ENCODE results near the gene IRX6. TPM values are rescaled to one million over a fixed set of nuclear protein-coding genes. Genes with fewer than 3 reads are reported as not detected.

Gene IRX6
- total RNA-seq (2022) (not detected in 2 replicates), Bru-seq, nascent RNA (not detected), BruChase-seq, experiment 1, labeled RNA remaining after a 6-hour chase (percentile 10 among the genes with signal in this experiment), BruChase-seq, experiment 2, labeled RNA remaining after a 2-hour chase (not detected)
- long read RNA-seq, result 0 reads

- DNase-seq (ENCODE audit: unreplicated experiment), result peak; percentile 19
- no peaks in the 10 kb centered on the region for H3K36me3 Mint-ChIP-seq (ENCODE audit: insufficient read depth, unreplicated experiment)
- peak; percentile 55 for TF ChIP-seq CTCF (IDR thresholded peaks at IDR 0.05; ENCODE audit: unreplicated experiment)
- CTCF ChIA-PET, result interaction anchor here (0.7 to 1.1 kb wide), 5 partner anchors 9 to 138 kb away, joined by 3 to 5 read pairs (median 4); no protein-coding TSS in a partner anchor
- H3K27ac Mint-ChIP-seq (ENCODE audit: low read depth, unreplicated experiment), result no peak within 1 kb of the TSS
- peaks cover 12% of the 10 kb centered on the region for H3K4me1 Mint-ChIP-seq (ENCODE audit: insufficient read depth, unreplicated experiment)
- POLR2A ChIA-PET, result no interaction called here
- intact Hi-C loops (cut with micrococcal nuclease), result no loop called here
- peak within 1 kb of the TSS; percentile 29 for H3K4me3 Mint-ChIP-seq (ENCODE audit: unreplicated experiment)
- H3K9me3 Mint-ChIP-seq (ENCODE audit: unreplicated experiment), result no peaks in the 10 kb centered on the region
- peaks cover 51% of the 10 kb centered on the region for H3K27me3 Mint-ChIP-seq (ENCODE audit: insufficient read depth, unreplicated experiment)
- no TSS peak for BruUV-seq (replicated peaks)
Observed at GRCh38 chr16:55323637-55324271, at the start of gene IRX6. Gene IRX6, plus strand, starts transcription at chr16:55324203. Its CDS starts 889 bp downstream, at chr16:55325092.

GRCh38 chr16:55274391-55274790, 49.6 kb upstream of the IRX6 start:
- POLR2A ChIA-PET, result interaction anchor here (0.6 to 0.7 kb wide), 2 partner anchors 21 to 1966 kb away, joined by 3 read pairs; no protein-coding TSS in a partner anchor
- intact Hi-C loops (cut with micrococcal nuclease), result no loop called here
- BruUV-seq (replicated peaks), result no TSS peak

GRCh38 chr16:55275167-55275566, 48.8 kb upstream of the IRX6 start:
- DNase-seq (ENCODE audit: unreplicated experiment), result no peak
- no TSS peak for BruUV-seq (replicated peaks)
- no peak for TF ChIP-seq CTCF (IDR thresholded peaks at IDR 0.05; ENCODE audit: unreplicated experiment)
- Mint-ChIP-seq H3K9me3 (ENCODE audit: unreplicated experiment) (no peaks in the 10 kb centered on the region), H3K36me3 (ENCODE audit: insufficient read depth, unreplicated experiment) (no peaks in the 10 kb centered on the region), H3K4me1 (ENCODE audit: insufficient read depth, unreplicated experiment) (peaks cover 28% of the 10 kb centered on the region), H3K4me3 (ENCODE audit: unreplicated experiment) (no peak overlapping the region), H3K27me3 (ENCODE audit: insufficient read depth, unreplicated experiment) (no peaks in the 10 kb centered on the region), H3K27ac (ENCODE audit: low read depth, unreplicated experiment) (no peak overlapping the region)
- ChIA-PET POLR2A (interaction anchor here (0.7 kb wide), 1 partner anchor 22 kb away, joined by 3 read pairs; no protein-coding TSS in a partner anchor), CTCF (interaction anchor here (1.5 to 1.6 kb wide), 2 partner anchors 18 to 20 kb away, joined by 4 read pairs; no protein-coding TSS in a partner anchor)
- intact Hi-C loops (cut with micrococcal nuclease), result no loop called here

More at GRCh38 chr16:55274391-55274790, 49.6 kb upstream of the IRX6 start:
- Mint-ChIP-seq H3K4me1 (ENCODE audit: insufficient read depth, unreplicated experiment) (peaks cover 28% of the 10 kb centered on the region), H3K9me3 (ENCODE audit: unreplicated experiment) (peaks cover 2% of the 10 kb centered on the region), H3K27ac (ENCODE audit: low read depth, unreplicated experiment) (no peak overlapping the region), H3K4me3 (ENCODE audit: unreplicated experiment) (no peak overlapping the region), H3K36me3 (ENCODE audit: insufficient read depth, unreplicated experiment) (no peaks in the 10 kb centered on the region), H3K27me3 (ENCODE audit: insufficient read depth, unreplicated experiment) (no peaks in the 10 kb centered on the region)
- no peak for TF ChIP-seq CTCF (IDR thresholded peaks at IDR 0.05; ENCODE audit: unreplicated experiment)
- CTCF ChIA-PET, result interaction anchor here (0.6 to 1.6 kb wide), 3 partner anchors 17 to 428 kb away, joined by 4 read pairs; no protein-coding TSS in a partner anchor
- DNase-seq (ENCODE audit: unreplicated experiment), result no peak

- Mint-ChIP-seq H3K9me3 (ENCODE audit: unreplicated experiment) (no peaks in the 10 kb centered on the region), H3K27ac (ENCODE audit: low read depth, unreplicated experiment) (no peak overlapping the region), H3K4me1 (ENCODE audit: insufficient read depth, unreplicated experiment) (peaks cover 33% of the 10 kb centered on the region), H3K27me3 (ENCODE audit: insufficient read depth, unreplicated experiment) (no peaks in the 10 kb centered on the region), H3K4me3 (ENCODE audit: unreplicated experiment) (no peak overlapping the region), H3K36me3 (ENCODE audit: insufficient read depth, unreplicated experiment) (no peaks in the 10 kb centered on the region)
- ChIA-PET POLR2A (no interaction called here), CTCF (interaction anchor here (0.6 kb wide), 1 partner anchor 19 kb away, joined by 4 read pairs; no protein-coding TSS in a partner anchor)
- DNase-seq (ENCODE audit: unreplicated experiment), result no peak
- no TSS peak for BruUV-seq (replicated peaks)
- intact Hi-C loops (cut with micrococcal nuclease), result no loop called here
- no peak for TF ChIP-seq CTCF (IDR thresholded peaks at IDR 0.05; ENCODE audit: unreplicated experiment)
Observed at GRCh38 chr16:55275869-55276268, 48.1 kb upstream of the IRX6 start.
